GM12801 (cell line): ENCODE measurements around the gene RASGEF1B.

Source experiments
- TF ChIP-seq, protein P1 (sequence below): IDR thresholded peaks from one replicate; pipeline ENCODE4 v1.5.1; 2011; ENCODE audit warnings: control low read depth; ENCODE audit not compliant: insufficient read length; ENCODE audit errors: extremely low read depth

Gene RASGEF1B

DNA sequence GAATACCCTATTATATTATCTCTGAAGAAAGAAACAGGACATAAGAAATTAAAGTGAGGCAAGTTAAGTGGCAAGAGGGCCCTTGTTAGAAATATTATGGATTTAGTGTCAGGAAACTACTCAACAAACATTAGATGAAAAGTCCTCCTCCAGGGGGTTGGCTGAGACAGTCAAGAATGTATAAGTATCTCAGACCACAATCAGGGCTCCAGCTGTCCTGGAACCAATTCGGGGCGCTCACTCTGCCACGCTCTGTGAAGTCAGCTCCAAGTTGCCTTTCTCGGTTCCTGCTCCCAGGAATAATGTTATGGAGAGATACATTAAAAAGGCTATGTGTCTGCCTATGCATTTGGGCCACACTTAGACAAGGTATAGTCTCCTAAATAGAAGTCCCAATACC is 73.3 kb downstream of the RASGEF1B start:
- TF ChIP-seq, protein P1, sequence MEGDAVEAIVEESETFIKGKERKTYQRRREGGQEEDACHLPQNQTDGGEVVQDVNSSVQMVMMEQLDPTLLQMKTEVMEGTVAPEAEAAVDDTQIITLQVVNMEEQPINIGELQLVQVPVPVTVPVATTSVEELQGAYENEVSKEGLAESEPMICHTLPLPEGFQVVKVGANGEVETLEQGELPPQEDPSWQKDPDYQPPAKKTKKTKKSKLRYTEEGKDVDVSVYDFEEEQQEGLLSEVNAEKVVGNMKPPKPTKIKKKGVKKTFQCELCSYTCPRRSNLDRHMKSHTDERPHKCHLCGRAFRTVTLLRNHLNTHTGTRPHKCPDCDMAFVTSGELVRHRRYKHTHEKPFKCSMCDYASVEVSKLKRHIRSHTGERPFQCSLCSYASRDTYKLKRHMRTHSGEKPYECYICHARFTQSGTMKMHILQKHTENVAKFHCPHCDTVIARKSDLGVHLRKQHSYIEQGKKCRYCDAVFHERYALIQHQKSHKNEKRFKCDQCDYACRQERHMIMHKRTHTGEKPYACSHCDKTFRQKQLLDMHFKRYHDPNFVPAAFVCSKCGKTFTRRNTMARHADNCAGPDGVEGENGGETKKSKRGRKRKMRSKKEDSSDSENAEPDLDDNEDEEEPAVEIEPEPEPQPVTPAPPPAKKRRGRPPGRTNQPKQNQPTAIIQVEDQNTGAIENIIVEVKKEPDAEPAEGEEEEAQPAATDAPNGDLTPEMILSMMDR, result no peak

DNA sequence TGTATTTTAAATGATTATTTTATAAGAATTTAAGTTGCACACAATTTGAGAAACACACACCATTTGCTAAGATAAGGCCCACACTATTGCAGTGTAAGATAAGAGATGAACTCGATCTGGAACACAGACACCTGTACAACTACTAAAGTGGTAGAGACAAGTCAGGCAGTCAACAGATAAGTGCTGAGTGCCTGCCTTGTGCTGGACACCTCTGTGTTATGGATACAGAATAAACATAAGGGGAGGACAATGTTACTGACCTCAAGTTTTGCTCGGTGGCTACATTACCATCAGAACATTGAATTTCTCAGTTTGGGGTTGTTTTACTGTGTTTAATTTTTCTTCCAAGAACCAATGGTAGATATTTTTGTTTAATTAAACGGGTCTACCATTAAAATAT is 74.1 kb downstream of the RASGEF1B start:
- TF ChIP-seq, protein P1, result no peak

DNA sequence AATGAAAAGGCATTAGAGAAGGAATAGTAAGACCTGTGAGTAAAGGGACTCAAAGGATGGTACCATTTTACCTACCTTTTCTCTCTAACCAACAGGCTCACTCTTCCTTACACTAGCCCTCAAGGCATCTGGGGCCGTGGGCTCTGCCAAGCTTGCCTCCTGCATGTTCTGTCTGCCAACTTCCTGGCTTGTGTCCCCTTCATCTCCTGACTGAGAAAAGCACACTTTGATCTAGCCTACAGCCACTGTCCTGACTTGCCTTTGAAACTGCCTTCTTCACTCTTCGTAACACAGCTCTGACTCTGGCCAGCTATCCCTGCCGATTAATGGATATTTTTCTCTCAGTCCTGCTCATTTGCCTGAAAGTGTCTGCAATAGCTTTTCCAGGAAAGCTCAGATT is 76.5 kb downstream of the RASGEF1B start:
- TF ChIP-seq, protein P1, result no peak

DNA sequence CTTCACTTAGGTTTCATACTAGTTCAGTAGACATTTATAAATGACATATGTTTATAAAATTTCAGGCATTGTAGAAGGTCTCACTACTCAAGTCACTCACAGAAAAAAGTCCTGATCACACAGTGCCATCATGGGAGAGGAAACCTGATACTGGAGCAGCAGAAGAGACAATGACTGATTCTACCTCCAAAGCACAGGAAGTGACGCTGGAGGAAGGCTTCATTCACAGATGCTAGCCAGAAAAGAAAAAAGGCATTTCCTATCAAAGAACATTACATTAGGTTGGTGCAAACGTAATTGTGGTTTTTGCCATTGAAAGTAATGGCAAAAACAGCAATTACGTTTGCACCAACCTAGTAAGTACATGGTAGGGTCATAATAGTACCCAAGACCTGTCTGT is 79.5 kb downstream of the RASGEF1B start:
- TF ChIP-seq, protein P1, result no peak

DNA sequence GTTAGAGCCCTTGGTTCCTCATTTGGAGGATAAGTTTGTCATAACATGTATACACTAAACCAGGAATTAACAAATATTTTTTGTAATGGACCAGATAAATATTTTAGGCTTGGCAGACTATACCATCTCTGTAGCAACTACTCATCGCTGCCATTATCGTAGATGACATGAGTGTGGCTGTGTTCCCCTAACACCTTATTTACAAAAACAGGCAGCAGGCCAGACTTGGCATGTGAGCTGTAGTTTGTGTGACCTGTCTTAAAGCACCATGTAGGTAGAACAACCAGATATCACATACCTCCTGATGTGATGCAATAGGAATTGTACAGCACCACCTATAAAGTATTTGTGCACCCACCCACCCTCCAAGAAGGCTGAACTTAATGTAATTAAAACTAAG is 82.0 kb downstream of the RASGEF1B start:
- TF ChIP-seq, protein P1, result no peak

DNA sequence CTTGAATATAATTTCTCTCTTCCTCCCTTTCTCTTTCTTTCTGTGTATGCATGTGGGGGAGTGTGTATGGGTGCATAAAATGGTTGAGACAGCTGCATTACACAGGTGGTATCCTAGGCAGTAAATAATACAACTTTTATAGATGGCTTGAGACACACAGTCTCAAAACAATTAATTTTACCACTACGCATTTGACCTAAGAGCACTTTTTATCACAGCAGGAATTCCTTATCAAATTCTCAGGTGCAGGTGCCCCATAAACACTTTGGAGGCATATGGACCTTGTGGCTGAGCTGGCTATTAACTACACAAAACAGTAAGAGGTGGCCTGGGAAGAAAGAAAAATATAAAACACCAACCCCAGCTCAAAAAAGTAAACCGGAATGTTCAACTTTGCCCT is 91.3 kb downstream of the RASGEF1B start:
- TF ChIP-seq, protein P1, result no peak

DNA sequence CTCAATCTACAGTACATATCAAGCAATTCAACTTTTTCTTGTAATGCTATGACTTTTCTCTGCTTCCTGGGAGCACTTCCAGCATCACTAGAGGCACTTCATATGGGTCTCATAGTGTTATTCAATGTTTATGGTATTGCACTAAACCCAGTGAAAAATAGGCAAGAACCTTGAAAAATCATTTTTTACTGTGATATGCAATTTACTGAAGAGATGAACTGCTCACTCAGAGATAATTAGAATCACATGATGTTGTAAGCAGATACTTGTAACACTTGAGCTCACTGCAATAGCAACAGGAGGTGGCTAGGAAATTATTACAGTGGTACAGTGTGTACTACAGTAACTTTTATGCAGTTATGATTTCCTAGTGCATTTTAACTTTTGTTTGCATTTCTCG is 93.3 kb downstream of the RASGEF1B start:
- TF ChIP-seq, protein P1, result no peak

DNA sequence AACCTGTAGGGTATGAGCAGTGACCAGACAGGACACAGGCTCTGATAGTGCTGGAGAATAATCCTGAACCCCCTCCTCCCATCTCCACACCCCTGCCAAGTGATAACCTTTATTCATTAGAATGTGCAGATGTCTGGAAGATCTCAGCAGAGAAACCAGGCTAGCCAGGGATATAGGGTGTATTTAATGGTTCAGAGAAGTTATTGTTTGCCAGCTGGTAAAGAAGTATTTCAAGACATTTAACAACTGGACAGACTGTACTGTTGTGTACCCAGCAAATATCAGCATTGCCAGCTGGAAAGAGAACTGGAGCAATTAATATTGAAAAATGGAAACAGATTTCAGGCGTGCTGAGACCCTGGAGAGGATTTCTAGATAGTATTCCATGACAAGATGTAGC is 94.5 kb downstream of the RASGEF1B start:
- TF ChIP-seq, protein P1, result no peak
